Measurements from ENCODE around the gene STX8.

STX8 gene

DNA sequence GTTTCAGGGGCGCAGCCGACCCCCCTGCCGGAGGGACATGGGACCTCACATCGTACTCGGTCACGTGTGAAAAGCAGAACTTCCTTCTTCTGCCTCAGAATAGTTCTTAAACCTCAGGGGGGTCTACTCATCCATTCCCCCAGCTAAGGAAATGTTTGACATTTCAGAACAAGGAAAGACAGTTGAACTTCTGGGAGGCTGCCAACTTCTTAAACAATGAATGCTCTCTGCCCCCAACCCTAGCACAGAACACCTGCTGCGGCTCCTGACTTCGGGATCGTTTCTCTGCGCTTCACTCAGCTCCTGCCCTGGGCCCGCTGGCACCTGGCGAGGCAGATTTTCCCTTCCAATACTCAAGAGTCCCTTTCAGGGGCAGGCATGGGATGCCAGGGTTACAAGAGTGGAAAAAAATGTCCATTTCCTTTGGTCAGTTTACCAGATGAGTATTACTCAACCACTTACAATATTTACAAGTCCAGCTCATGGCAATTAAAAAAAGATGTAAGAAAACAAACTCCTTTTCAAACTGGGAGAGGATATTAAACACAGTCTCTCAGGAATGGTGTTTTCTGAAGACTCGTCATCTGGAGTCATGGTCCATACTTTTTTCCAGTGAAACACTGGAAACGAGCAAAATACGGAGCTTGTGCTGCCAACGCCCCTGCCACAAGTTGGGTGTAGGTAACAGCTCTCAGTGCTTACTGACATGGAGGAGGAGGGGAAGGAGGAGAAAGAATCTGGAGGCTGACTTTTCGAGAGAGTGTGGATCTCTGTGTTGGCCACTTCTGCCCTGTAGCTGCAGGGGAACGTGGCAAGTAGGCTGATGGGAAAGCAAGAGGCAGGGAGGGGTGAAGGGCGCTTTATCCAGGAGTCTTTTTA, 318.6 kb downstream of the STX8 start:
- Mint-ChIP-seq H3K4me3 (no peak overlapping the region), H3K9me3 (no peaks in the 10 kb centered on the region), H3K36me3 (ENCODE audit: low read depth) (no peaks in the 10 kb centered on the region), H3K4me1 (peaks cover 65% of the 10 kb centered on the region), H3K27ac (peak overlapping the region; percentile 8), H3K27me3 (ENCODE audit: low read depth, poor library complexity) (peaks cover 16% of the 10 kb centered on the region)
- no peak for DNase-seq
- TF ChIP-seq, protein P1, sequence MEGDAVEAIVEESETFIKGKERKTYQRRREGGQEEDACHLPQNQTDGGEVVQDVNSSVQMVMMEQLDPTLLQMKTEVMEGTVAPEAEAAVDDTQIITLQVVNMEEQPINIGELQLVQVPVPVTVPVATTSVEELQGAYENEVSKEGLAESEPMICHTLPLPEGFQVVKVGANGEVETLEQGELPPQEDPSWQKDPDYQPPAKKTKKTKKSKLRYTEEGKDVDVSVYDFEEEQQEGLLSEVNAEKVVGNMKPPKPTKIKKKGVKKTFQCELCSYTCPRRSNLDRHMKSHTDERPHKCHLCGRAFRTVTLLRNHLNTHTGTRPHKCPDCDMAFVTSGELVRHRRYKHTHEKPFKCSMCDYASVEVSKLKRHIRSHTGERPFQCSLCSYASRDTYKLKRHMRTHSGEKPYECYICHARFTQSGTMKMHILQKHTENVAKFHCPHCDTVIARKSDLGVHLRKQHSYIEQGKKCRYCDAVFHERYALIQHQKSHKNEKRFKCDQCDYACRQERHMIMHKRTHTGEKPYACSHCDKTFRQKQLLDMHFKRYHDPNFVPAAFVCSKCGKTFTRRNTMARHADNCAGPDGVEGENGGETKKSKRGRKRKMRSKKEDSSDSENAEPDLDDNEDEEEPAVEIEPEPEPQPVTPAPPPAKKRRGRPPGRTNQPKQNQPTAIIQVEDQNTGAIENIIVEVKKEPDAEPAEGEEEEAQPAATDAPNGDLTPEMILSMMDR (IDR thresholded peaks at IDR 0.05): no peak

DNA sequence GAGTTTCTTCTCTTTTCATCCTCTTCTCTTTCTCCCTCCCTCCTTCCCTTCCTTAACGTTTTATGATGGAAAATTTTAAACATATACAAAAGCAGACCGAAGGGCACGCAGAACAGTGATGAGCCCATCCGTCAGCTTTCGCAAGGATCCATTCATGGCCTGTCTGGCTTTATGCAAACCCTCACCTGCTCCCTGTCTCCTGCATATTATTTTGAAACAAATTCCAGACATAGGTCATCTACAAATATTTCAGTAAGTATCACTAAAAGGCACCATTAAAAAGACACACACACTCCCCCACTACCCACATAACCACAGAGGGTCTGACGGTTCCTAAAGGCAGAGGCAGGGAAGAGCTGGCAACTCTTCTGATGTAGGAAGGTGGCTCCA, 319.3 kb downstream of the STX8 start:
- peaks cover 16% of the 10 kb centered on the region for H3K27me3 Mint-ChIP-seq (ENCODE audit: low read depth, poor library complexity)
- no peaks in the 10 kb centered on the region for H3K36me3 Mint-ChIP-seq (ENCODE audit: low read depth)
- no peak overlapping the region for H3K4me3 Mint-ChIP-seq
- H3K27ac Mint-ChIP-seq: no peak overlapping the region
- no peak for DNase-seq
- TF ChIP-seq, protein P1 (IDR thresholded peaks at IDR 0.05): no peak
- H3K4me1 Mint-ChIP-seq: peaks cover 58% of the 10 kb centered on the region
- H3K9me3 Mint-ChIP-seq: no peaks in the 10 kb centered on the region

DNA sequence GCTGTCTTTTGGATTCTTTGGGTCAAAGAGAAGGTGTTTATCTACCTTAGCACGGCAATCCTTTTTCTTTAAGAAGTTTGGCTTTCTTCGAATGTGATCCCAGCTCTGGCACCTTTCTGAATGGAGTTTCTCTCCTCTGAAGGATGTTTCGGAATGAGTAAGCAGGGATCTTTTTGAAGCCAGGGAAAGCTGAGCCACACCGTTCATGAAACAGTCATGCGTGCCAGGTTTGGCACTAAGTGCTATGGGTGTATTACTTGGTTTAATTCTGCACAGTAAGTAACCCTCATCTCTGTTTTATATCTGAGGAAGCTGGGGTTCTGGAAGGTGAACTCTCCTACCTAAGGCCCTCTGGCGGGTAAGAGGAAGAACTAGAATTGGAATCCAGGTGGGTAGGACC, 319.8 kb downstream of the STX8 start:
- no peak overlapping the region for H3K27ac Mint-ChIP-seq
- H3K4me3 Mint-ChIP-seq: no peak overlapping the region
- no peak for DNase-seq
- H3K27me3 Mint-ChIP-seq (ENCODE audit: low read depth, poor library complexity): peaks cover 14% of the 10 kb centered on the region
- TF ChIP-seq, protein P1 (IDR thresholded peaks at IDR 0.05): no peak
- no peaks in the 10 kb centered on the region for H3K9me3 Mint-ChIP-seq
- H3K4me1 Mint-ChIP-seq: peaks cover 53% of the 10 kb centered on the region
- no peaks in the 10 kb centered on the region for H3K36me3 Mint-ChIP-seq (ENCODE audit: low read depth)

DNA sequence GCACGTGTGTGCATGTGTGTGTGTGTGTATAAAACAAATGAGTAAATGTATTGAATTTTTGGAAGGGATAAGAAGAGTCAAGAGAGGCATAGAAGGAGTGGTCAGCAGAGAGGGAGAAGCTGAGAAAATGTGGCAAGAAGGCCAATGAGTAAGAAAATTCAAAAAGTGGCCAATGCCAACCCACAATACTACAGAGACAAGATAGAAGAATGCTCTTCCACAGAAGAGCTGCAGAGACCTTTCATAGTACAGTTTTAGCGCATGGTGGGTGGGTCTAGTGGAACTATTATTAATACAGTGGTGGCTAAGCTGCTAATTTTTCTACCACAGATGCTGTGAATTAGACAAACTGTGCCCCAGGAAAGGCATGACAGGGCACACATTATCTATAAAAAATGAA, 320.8 kb downstream of the STX8 start:
- Mint-ChIP-seq H3K4me3 (no peak overlapping the region), H3K27me3 (ENCODE audit: low read depth, poor library complexity) (peaks cover 12% of the 10 kb centered on the region), H3K9me3 (no peaks in the 10 kb centered on the region), H3K4me1 (peaks cover 50% of the 10 kb centered on the region), H3K27ac (no peak overlapping the region), H3K36me3 (ENCODE audit: low read depth) (no peaks in the 10 kb centered on the region)
- TF ChIP-seq, protein P1 (IDR thresholded peaks at IDR 0.05): no peak
- DNase-seq: no peak

DNA sequence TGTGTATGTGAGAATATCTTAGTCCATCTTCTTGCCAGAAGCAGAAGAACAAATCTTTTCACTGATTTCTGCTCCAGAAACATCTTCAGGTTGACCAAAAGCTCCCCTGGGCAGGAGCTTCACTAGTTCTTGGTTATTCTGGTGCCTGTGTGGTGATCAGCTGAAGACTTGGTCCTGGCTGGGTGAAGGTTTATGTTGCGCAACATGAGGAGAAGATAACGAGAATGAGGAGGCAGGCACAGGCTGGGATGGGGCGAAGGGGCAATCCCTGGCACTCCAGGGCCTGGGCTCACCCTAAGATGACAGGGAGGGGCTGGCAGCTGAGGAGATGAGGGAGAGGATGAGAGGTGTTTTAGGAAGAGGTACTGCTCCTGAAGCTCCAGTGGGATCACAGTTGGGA, 322.3 kb downstream of the STX8 start:
- no peak overlapping the region for H3K27ac Mint-ChIP-seq
- DNase-seq: no peak
- H3K36me3 Mint-ChIP-seq (ENCODE audit: low read depth): no peaks in the 10 kb centered on the region
- no peak overlapping the region for H3K4me3 Mint-ChIP-seq
- no peaks in the 10 kb centered on the region for H3K9me3 Mint-ChIP-seq
- peaks cover 43% of the 10 kb centered on the region for H3K4me1 Mint-ChIP-seq
- peaks cover 7% of the 10 kb centered on the region for H3K27me3 Mint-ChIP-seq (ENCODE audit: low read depth, poor library complexity)
- TF ChIP-seq, protein P1 (IDR thresholded peaks at IDR 0.05): no peak

DNA sequence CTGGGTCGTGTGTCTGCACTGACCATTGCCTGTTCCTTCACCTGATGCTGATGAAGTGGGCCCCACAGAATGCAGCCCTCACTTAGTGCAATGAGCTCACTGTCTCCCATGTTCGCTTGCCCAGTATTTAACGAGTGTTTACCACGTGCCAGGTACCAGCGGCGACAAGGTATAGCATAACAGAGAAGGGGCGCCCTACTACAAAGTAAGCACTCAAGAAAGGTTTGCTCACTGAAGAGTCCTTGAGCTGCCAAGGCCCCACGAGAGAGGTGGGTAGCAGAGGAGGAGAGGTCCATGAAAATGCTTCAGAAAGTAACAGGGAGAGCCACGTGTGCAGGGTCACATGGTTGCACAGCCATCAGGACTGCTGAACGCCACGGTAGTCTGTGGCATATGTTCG, 324.3 kb downstream of the STX8 start:
- H3K27me3 Mint-ChIP-seq (ENCODE audit: low read depth, poor library complexity): peaks cover 3% of the 10 kb centered on the region
- TF ChIP-seq, protein P1 (IDR thresholded peaks at IDR 0.05): no peak
- no peaks in the 10 kb centered on the region for H3K36me3 Mint-ChIP-seq (ENCODE audit: low read depth)
- H3K4me1 Mint-ChIP-seq: peaks cover 26% of the 10 kb centered on the region
- DNase-seq: no peak
- no peak overlapping the region for H3K4me3 Mint-ChIP-seq
- peak overlapping the region; percentile 57 for H3K27ac Mint-ChIP-seq
- no peaks in the 10 kb centered on the region for H3K9me3 Mint-ChIP-seq

Measured in nephron progenitor cell (in vitro differentiated cells).